GM12878 (cell line): ENCODE data around the gene MBOAT1. TPM values are rescaled to one million over a fixed set of nuclear protein-coding genes. Genes with fewer than 3 reads are reported as not detected.

ENCODE experiments used
- ATAC-seq: fragments of 200-7000 bp; cut with Tn5 transposase; 3 replicates; pipeline ENCODE4 v1.9.1; 2020; ENCODE audit warnings: mild to moderate bottlenecking, moderate library complexity
- BruUV-seq: library from RNA; stranded (reverse); fragments of 400-500 nt; replicated peaks from 2 replicates; lab custom pipeline; 2021; lab: Mats Ljungman, UMichigan
- CTCF ChIA-PET: fragments of 300-600 bp; sonication (Branson Sonifier 250); formaldehyde crosslinking; extraction: SDS; loops from one replicate; lab custom pipeline; 2021; ENCODE audit warnings: inconsistent platforms; lab: Yijun Ruan, JAX
- POLR2A ChIA-PET: fragments of 350-600 bp; formaldehyde crosslinking; extraction: SDS; loops from one replicate; lab custom pipeline; 2021; ENCODE audit warnings: inconsistent platforms; lab: Charles Lee
- RAD21 ChIA-PET: fragments of 300-600 bp; sonication (Branson Sonifier 250); formaldehyde crosslinking; loops from one replicate; lab custom pipeline; 2023; ENCODE audit warnings: antibody characterized with exemption; ENCODE audit not compliant: unreplicated experiment; lab: Charles Lee
- SMC1A ChIA-PET: fragments of 300-600 bp; sonication (Branson Sonifier 250); formaldehyde crosslinking; loops from one replicate; lab custom pipeline; 2023; ENCODE audit not compliant: unreplicated experiment, uncharacterized antibody; lab: Charles Lee
- DNase-seq: peaks from one replicate; pipeline ENCODE4 v3.0.0-alpha.2; 2011; ENCODE audit warnings: low read depth, low spot score
- FAIRE-seq: peaks from 3 replicates; lab custom pipeline; 2011; peaks lifted over from hg19 to GRCh38; lab: Jason Lieb, UNC
- H2AFZ ChIP-seq: 2 replicates; pipeline ENCODE4 v1.6.0; 2011; ENCODE audit warnings: low read depth, low read length, control low read depth; ENCODE audit not compliant: control insufficient read depth
- H3K27ac ChIP-seq: 2 replicates; pipeline ENCODE4 v1.5.1; 2011; ENCODE audit warnings: control low read depth; ENCODE audit not compliant: control insufficient read depth, insufficient read depth
- H3K27me3 ChIP-seq, 2 experiments: replicated peaks in 1 of 2; 2 replicates each; pipeline versions ENCODE4 v1.6.0 to v1.6.1; 2011; ENCODE audit warnings: low read length in 1 of 2; ENCODE audit not compliant: control insufficient read depth in 2 of 2, insufficient read depth in 2 of 2
- H3K36me3 ChIP-seq, 2 experiments: 2 replicates each; pipeline ENCODE4 v1.5.1; 2011; ENCODE audit warnings: low read length in 1 of 2; ENCODE audit not compliant: control insufficient read depth in 2 of 2, insufficient read depth in 2 of 2
- H3K4me1 ChIP-seq: 2 replicates; pipeline ENCODE4 v1.6.1; 2011; ENCODE audit warnings: mild to moderate bottlenecking, low read length, moderate library complexity, mixed read lengths; ENCODE audit not compliant: control insufficient read depth, insufficient read depth
- H3K4me2 ChIP-seq: 2 replicates; pipeline ENCODE4 v1.6.0; 2011; ENCODE audit warnings: control low read depth; ENCODE audit not compliant: control insufficient read depth, insufficient read depth
- H3K4me3 ChIP-seq: fragments of 200-600 bp; sonication (generic); 2 replicates; pipeline ENCODE4 v1.5.1; 2016
- H3K79me2 ChIP-seq: 2 replicates; pipeline ENCODE4 v1.6.0; 2011; ENCODE audit warnings: low read length; ENCODE audit not compliant: control insufficient read depth, insufficient read depth
- H3K9ac ChIP-seq: 2 replicates; pipeline ENCODE4 v1.8.0; 2011; ENCODE audit warnings: low read length, control low read depth, mixed read lengths; ENCODE audit not compliant: control insufficient read depth, insufficient read depth
- H3K9me3 ChIP-seq: replicated peaks from 3 replicates; pipeline ENCODE4 v1.5.1; 2011; ENCODE audit warnings: mild to moderate bottlenecking, low read length; ENCODE audit not compliant: control insufficient read depth, insufficient read depth
- H4K20me1 ChIP-seq: 2 replicates; pipeline ENCODE4 v1.6.0; 2011; ENCODE audit not compliant: control insufficient read depth, insufficient read depth
- E2F4 ChIP-seq: IDR thresholded peaks from 2 replicates; pipeline ENCODE4 v1.6.1; 2012; ENCODE audit warnings: low read depth, low read length, improper control_type of control experiment
- ESRRA ChIP-seq: IDR thresholded peaks from 2 replicates; pipeline ENCODE4 v1.6.1; 2012; ENCODE audit warnings: mild to moderate bottlenecking, low read length, improper control_type of control experiment
- IRF3 ChIP-seq: fragments of 450-650 bp; IDR thresholded peaks from 2 replicates; pipeline ENCODE4 v1.6.1; 2014; ENCODE audit warnings: mild to moderate bottlenecking
- NR2C2 ChIP-seq: IDR thresholded peaks from 2 replicates; pipeline ENCODE4 v1.6.1; 2011; ENCODE audit warnings: borderline replicate concordance, low read depth; ENCODE audit not compliant: control insufficient read depth, insufficient read length
- NR2F1 ChIP-seq: fragments of 450-650 bp; conservative IDR thresholded peaks from 2 replicates; pipeline ENCODE4 v1.6.1; 2017; ENCODE audit warnings: mild to moderate bottlenecking
- RBBP5 ChIP-seq: fragments of 200-600 bp; sonication (generic); conservative IDR thresholded peaks from 2 replicates; pipeline ENCODE4 v1.6.1; 2016
- SUPT20H ChIP-seq: IDR thresholded peaks from 2 replicates; pipeline ENCODE4 v1.6.1; 2011; ENCODE audit warnings: low read depth, mild to moderate bottlenecking, low read length, moderate library complexity, borderline replicate concordance; ENCODE audit not compliant: control insufficient read depth
- ZNF207 ChIP-seq: fragments of 450-650 bp; IDR thresholded peaks from 2 replicates; pipeline ENCODE4 v1.6.1; 2014; ENCODE audit warnings: antibody characterized with exemption, mild to moderate bottlenecking, borderline replicate concordance
- ZNF592 ChIP-seq: fragments of 450-650 bp; IDR thresholded peaks from 2 replicates; pipeline ENCODE4 v1.6.1; 2017; ENCODE audit warnings: mild to moderate bottlenecking, moderate library complexity
- WGBS: methylation state at CpG from one replicate; pipeline ENCODE4 v1.1.6; 2016; ENCODE audit warnings: low lambda C conversion rate; ENCODE audit not compliant: insufficient replicate concordance, insufficient coverage; ENCODE audit errors: missing lambda C conversion rate; 5-methylcytosine and 5-hydroxymethylcytosine counted together
- in situ Hi-C: fragments of 300-500 bp; cut with MboI; formaldehyde crosslinking; loops from 9 replicates; pipeline ENCODE4 v1.14.3; 2018; ENCODE audit warnings: mixed read lengths
- intact Hi-C: fragments of 100-400 bp; cut with micrococcal nuclease; formaldehyde crosslinking; loops from one replicate; pipeline ENCODE4 v1.14.2; 2022; ENCODE audit not compliant: unreplicated experiment
- polyA plus RNA-seq, 11 experiments: library from polyadenylated mRNA; depleted of rRNA in 4 of 11; unstranded in 6 of 11; stranded (reverse) in 5 of 11; fragments of >200 nt; fragmentation: Nextera tagmentation in 4 of 11; fragmentation: Illumina TruSeq in 1 of 11; extraction: Ambion mirVana in 4 of 11; extraction: Trizol in 1 of 11; gene quantifications; 1 replicate in 1 of 11; 2 replicates in 10 of 11; pipeline versions ENCODE4 v1.2.1 to v1.2.3, GENCODE V29; 2011 to 2016; ENCODE audit warnings: inconsistent platforms in 2 of 11, missing spikeins in 2 of 11, low read depth in 1 of 11
- total RNA-seq, 4 experiments: library from RNA; depleted of rRNA in 3 of 4; stranded (reverse); fragments of >200 nt in 3 of 4; fragmentation: Illumina TruSeq in 1 of 4; extraction: Trizol in 1 of 4; gene quantifications; 2 replicates each; pipeline versions ENCODE4 v1.2.1 to v1.2.3, GENCODE V29; 2013 to 2021

MBOAT1 gene
- total and polyA plus RNA-seq, 10 of the 15 experiments (the other 5 are each of a cell fraction or from before 2014, with no cell fraction given) = 0.39 to 21.0 (median 11.6) TPM

GRCh38 chr6:20109526-20109925 lies 102.7 kb downstream of the MBOAT1 start:
- in situ Hi-C loops = no loop called here
- POLR2A ChIA-PET = interaction anchor here (0.5 to 0.7 kb wide), 3 partner anchors 15 to 1846 kb away, joined by 3 to 4 read pairs (median 4); no protein-coding TSS in a partner anchor
- H3K27ac ChIP-seq = no peak overlapping the region
- H3K9me3 ChIP-seq = no peaks in the 10 kb centered on the region
- no peak overlapping the region for H2AFZ ChIP-seq
- H4K20me1 ChIP-seq = no peaks in the 10 kb centered on the region
- TF ChIP-seq NR2F1 (no peak), ZNF592 (no peak), NR2C2 (no peak), E2F4 (no peak), IRF3 (no peak), RBBP5 (no peak), ZNF207 (no peak), ESRRA (no peak), SUPT20H (no peak)
- TF ChIP-seq, all 136 proteins: peak for 0
- WGBS = 85% methylated on average over 6 of the region's 6 CpGs
- DNase-seq = no peak
- BruUV-seq = no TSS peak
- RAD21 ChIA-PET = no interaction called here
- Histone ChIP-seq H3K4me1 (no peaks in the 10 kb centered on the region), H3K4me3 (no peak overlapping the region), H3K27me3 (no peaks in the 10 kb centered on the region), H3K36me3 (peaks cover 1 to 7% of the 10 kb centered on the region in 2 experiments; a peak in 3 of 4 replicates), H3K79me2 (no peaks in the 10 kb centered on the region), H3K4me2 (no peak overlapping the region), H3K9ac (no peak overlapping the region)
- CTCF ChIA-PET = interaction anchor here (0.5 to 4.4 kb wide), 4 partner anchors 15 to 43 kb away, joined by 3 to 29 read pairs (median 4); no protein-coding TSS in a partner anchor
- intact Hi-C loops = no loop called here
- no peak for ATAC-seq
- FAIRE-seq = no peak
- SMC1A ChIA-PET = interaction anchor here (0.7 to 2.5 kb wide), 4 partner anchors 9 to 40 kb away, joined by 3 to 17 read pairs (median 4); no protein-coding TSS in a partner anchor
